ENCODE measurements around the gene OXA1L. TPM values are rescaled to one million over a fixed set of nuclear protein-coding genes. Genes with fewer than 3 reads are reported as not detected.
"Not testable (repeated sequence)": the region's sequence is repeated elsewhere in the genome, so short reads cannot be mapped to it uniquely, and the experiment has no call there.

OXA1L gene
- total and polyA plus RNA-seq, 2 experiments from 2014 or later: 61.7 to 91.7 TPM

GRCh38 chr14:22735096-22735495, 31.4 kb upstream of the OXA1L start:
- Histone ChIP-seq H3K27ac (ENCODE audit: low read depth) (no peak overlapping the region), H3F3A (replicated peaks; ENCODE audit: low read depth) (no peaks in the 10 kb centered on the region), H3K27me3 (ENCODE audit: insufficient read depth) (no peaks in the 10 kb centered on the region), H3K4me3 (no peak overlapping the region), H3K36me3 (ENCODE audit: insufficient read depth) (no peaks in the 10 kb centered on the region), H3K79me2 (replicated peaks; ENCODE audit: insufficient read depth) (no peaks in the 10 kb centered on the region), H4K20me1 (replicated peaks; ENCODE audit: insufficient read depth) (no peaks in the 10 kb centered on the region), H3K9me2 (ENCODE audit: insufficient read depth) (no peaks in the 10 kb centered on the region), H3K4me2 (no peak overlapping the region), H3K4me1 (ENCODE audit: insufficient read depth) (no peaks in the 10 kb centered on the region), H2AFZ (no peak overlapping the region)
- no peaks in the 10 kb centered on the region for H3K4me1 Mint-ChIP-seq
- DNase-seq (ENCODE audit: low spot score) (no peak), ATAC-seq (no peak)
- no peaks in the 10 kb centered on the region for H3K36me3 Mint-ChIP-seq (ENCODE audit: low read depth)
- no peak overlapping the region for H3K27ac Mint-ChIP-seq
- peaks cover 5% of the 10 kb centered on the region for H3K27me3 Mint-ChIP-seq (ENCODE audit: insufficient read depth, low read depth, poor library complexity)
- H3K9me3 Mint-ChIP-seq: peaks cover 6% of the 10 kb centered on the region; the same call in 2 of the 3 replicates
- H3K4me3 Mint-ChIP-seq: no peak overlapping the region
- no peak for TF ChIP-seq JUNB (IDR thresholded peaks at IDR 0.05; ENCODE audit: unreplicated experiment)
- no peak for TF ChIP-seq ETS1 (IDR thresholded peaks at IDR 0.05)
- no peak for TF ChIP-seq NANOG (IDR thresholded peaks at IDR 0.05; ENCODE audit: borderline replicate concordance)
- TF ChIP-seq ZNF462 (CRISPR knock-in tag; IDR thresholded peaks at IDR 0.05): no peak
- no peak for TF ChIP-seq CTCF (conservative IDR thresholded peaks at IDR 0.05; ENCODE audit: low read depth in 2 of 2)
- no peak for TF ChIP-seq POLR2AphosphoS5 (IDR thresholded peaks at IDR 0.05; ENCODE audit: low read depth)
- TF ChIP-seq EZH2 (IDR thresholded peaks at IDR 0.05; ENCODE audit: low read depth, unreplicated experiment): no peak
- no peak for TF ChIP-seq ZNF114 (CRISPR knock-in tag; IDR thresholded peaks at IDR 0.05)
- TF ChIP-seq ZNF331 (CRISPR knock-in tag; IDR thresholded peaks at IDR 0.05; ENCODE audit: low read depth): no peak
- no peak for TF ChIP-seq REST (IDR thresholded peaks at IDR 0.05; ENCODE audit: unreplicated experiment)
- no peak for TF ChIP-seq CREB1 (CRISPR knock-in tag; IDR thresholded peaks at IDR 0.05; ENCODE audit: low read depth)

- not testable (repeated sequence) for H2AFZ ChIP-seq; H3K9me2 ChIP-seq (ENCODE audit: insufficient read depth); H3K36me3 Mint-ChIP-seq (ENCODE audit: low read depth); H3K4me3 ChIP-seq; DNase-seq (ENCODE audit: low spot score); H3K4me1 Mint-ChIP-seq; H3F3A ChIP-seq (replicated peaks; ENCODE audit: low read depth); ATAC-seq; H4K20me1 ChIP-seq (replicated peaks; ENCODE audit: insufficient read depth); H3K4me2 ChIP-seq; H3K27ac ChIP-seq (ENCODE audit: low read depth); H3K27me3 Mint-ChIP-seq (ENCODE audit: insufficient read depth, low read depth, poor library complexity); H3K27me3 ChIP-seq (ENCODE audit: insufficient read depth); H3K27ac Mint-ChIP-seq; H3K9me3 Mint-ChIP-seq; H3K79me2 ChIP-seq (replicated peaks; ENCODE audit: insufficient read depth); H3K4me1 ChIP-seq (ENCODE audit: insufficient read depth); H3K36me3 ChIP-seq (ENCODE audit: insufficient read depth); H3K4me3 Mint-ChIP-seq
Measured at GRCh38 chr14:22736384-22736783, 30.1 kb upstream of the OXA1L start.
